Right ventricle myocardium superior (tissue), 1 donor: ENCODE measurements around the gene PBX4. TPM values are rescaled to one million over a fixed set of nuclear protein-coding genes. Genes with fewer than 3 reads are reported as not detected.

Experiments
- ATAC-seq: fragments of 200-7000 bp; cut with Tn5 transposase; one replicate; pipeline ENCODE4 v1.9.1; 2020; ENCODE audit warnings: mild to moderate bottlenecking; ENCODE audit not compliant: poor library complexity
- DNase-seq: peaks from one replicate; pipeline ENCODE4 v3.0.0-alpha.2; 2020
- intact Hi-C: fragments of 100-400 bp; cut with DNase I; formaldehyde crosslinking; loops from one replicate; pipeline ENCODE4 v1.11.2; 2022
- total RNA-seq: library from RNA; stranded (reverse); fragmentation: NEBNext Ultra II Directional; extraction: Animal tissue kit (Norgen Biotek cat#: 25700); gene quantifications from one replicate; pipeline ENCODE4 v1.2.1, GENCODE V29; 2021
- donor health status: DM: no; HTN: yes; CAD: no; lungs with severe emphysema.

The PBX4 gene
- total RNA-seq, 1 donor from 2014 or later = not detected

- intact Hi-C loops = no loop called here
- no peak for ATAC-seq
- no peak for DNase-seq
Measured at GRCh38 chr19:19523177-19523576, 95.3 kb downstream of the PBX4 start.

- ATAC-seq = no peak
- intact Hi-C loops = no loop called here
Measured at GRCh38 chr19:19520989-19521388, 97.5 kb downstream of the PBX4 start.

DNA sequence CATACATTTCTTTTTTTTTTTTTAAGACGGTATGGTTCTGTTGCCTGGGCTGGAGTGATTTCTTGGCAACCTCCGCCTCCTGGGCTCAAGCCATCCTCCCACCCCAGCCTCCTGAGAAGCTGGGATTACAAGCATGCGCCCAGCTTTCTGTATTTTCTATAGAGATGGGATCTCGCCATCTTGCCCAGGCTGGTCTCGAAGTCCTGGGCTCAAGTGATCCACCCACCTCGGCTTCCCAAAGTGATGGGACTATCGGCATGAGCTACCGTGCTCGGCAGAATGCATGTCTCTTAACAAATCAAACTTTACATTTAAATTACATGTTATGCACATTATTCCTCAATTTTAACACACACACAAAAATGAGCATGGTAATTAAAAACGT lies 101.3 kb downstream of the PBX4 start:
- ATAC-seq = no peak
- no peak for DNase-seq

More at GRCh38 chr19:19520989-19521388, 97.5 kb downstream of the PBX4 start:
- no peak for DNase-seq

GRCh38 chr19:19515642-19516519 lies 102.6 kb downstream of the PBX4 start, which contains the start of gene NDUFA13:
Gene NDUFA13 (plus strand): TSS chr19:19516225. CDS start chr19:19516239, 14 bp downstream.
- peak; percentile 96 for DNase-seq

More for the DNA sequence above, 101.3 kb downstream of the PBX4 start:
- intact Hi-C loops = no loop called here

DNA sequence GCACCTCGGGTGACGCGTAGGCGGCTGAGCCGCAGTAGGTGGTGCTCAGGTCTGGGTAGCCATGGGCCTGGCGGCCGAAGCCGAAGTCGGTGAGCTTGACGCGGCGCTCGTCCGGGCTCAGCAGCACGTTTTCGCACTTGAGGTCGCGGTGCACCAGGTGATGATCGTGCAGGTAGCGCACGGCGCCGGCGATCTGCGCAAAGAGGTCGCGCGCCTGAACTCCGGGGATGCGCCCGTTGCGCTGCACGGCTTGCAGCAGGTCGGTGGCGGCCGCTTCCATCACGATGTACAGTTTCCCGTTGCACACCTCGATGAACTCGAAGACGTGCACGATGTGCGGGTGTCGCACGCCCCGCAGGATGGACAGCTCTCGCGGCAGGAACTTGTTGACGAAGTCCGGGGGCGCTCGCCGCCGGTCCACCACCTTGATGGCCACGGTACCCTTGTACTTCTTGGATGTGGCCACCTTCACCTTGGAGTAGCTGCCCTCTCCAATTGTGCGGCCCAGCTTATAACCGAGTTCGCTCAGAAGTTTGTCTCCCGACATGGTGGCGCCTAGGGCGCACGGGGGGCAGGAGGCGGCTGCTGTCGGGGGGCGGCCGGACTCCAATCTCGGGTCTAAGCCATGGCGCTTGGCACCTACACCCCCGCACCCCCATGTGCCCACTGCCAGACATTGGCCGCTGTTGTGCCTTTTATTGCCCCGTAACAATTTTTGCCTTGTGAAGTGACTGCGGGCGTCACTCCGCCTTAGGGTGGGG lies 103.4 kb downstream of the PBX4 start, which contains the start of gene TSSK6:
Gene TSSK6 (minus strand): TSS at position 668 of the 761 bp plus-strand sequence. CDS start 121 bp downstream, at position 547.
- peak; percentile 1 for ATAC-seq
- intact Hi-C loops = no loop called here
- DNase-seq = no peak

More at GRCh38 chr19:19515642-19516519, 102.6 kb downstream of the PBX4 start, which contains the start of gene NDUFA13:
- intact Hi-C loops = no loop called here
- peak; percentile 92 for ATAC-seq

DNA sequence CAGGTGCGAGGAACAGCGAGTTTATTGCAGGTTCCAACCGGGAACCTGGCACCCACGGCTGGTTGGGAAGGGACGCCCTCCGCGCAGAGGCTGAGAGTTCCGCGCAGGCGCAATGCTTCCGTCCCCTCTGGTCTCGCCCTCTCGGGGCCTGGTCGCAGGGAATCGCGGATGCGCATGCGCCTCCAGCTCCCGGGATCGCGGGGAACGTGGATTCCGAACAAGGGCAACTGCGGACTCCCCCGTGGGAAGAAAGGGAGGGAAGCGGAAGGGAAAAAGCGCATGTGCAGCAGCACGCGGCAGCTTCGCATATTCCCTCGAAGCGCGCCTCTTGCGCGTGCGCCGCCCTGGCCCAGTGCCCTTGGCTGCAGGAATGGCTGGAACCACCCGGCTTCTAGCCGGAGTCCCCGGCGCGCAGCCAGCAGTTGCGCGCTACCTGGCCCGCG lies 104.3 kb downstream of the PBX4 start:
- ATAC-seq = peak; percentile 50
- DNase-seq = peak; percentile 90
- intact Hi-C loops = no loop called here

DNA sequence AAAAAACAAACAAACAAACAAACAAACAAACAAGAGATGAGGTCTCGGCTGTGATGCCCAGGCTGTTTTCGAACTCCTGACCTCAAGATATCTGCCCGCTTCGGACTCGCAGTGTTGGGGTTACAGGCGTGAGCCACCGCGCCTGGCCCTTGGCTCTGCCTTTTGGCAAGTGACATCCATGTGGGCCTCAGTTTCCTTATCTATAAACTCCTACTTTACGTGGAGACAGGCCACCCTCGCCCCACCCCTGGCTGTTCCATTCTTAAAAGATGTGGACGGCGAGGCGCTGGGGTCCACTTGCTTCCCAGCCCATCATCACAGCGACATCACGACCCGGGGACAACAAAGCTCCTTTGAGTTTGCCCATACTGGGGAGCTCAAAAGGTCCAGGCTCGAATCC lies 104.8 kb downstream of the PBX4 start:
- no peak for DNase-seq
- intact Hi-C loops = no loop called here
- ATAC-seq = no peak

Other genes with a start within 250 kb of the PBX4 start
- gene GATAD2A, start 213.0 kb downstream of the PBX4 start, total RNA-seq = 24.3 TPM
- gene TSSK6, start 103.1 kb downstream of the PBX4 start, total RNA-seq = 0.67 TPM
- gene NDUFA13, start 102.5 kb downstream of the PBX4 start, total RNA-seq = 1,367 TPM
- 5.8 TPM for gene YJEFN3, start 89.8 kb downstream of the PBX4 start, total RNA-seq
- gene CILP2, start 80.4 kb downstream of the PBX4 start, total RNA-seq = 0.40 TPM
- 1.7 TPM for gene LPAR2, start 9.5 kb upstream of the PBX4 start, total RNA-seq
- gene GMIP, start 25.0 kb upstream of the PBX4 start, total RNA-seq = 3.0 TPM
- gene ATP13A1, start 45.0 kb upstream of the PBX4 start, total RNA-seq = 16.2 TPM
- gene ZNF101, start 50.2 kb upstream of the PBX4 start, total RNA-seq = 2.9 TPM
- gene ZNF14, start 114.4 kb upstream of the PBX4 start, total RNA-seq = 3.2 TPM
- gene ZNF506, start 203.1 kb upstream of the PBX4 start, total RNA-seq = 8.1 TPM
- 6.6 TPM for gene ZNF253, start 247.2 kb upstream of the PBX4 start, total RNA-seq